HuH-7 (cell line): ENCODE results near the gene PHLPP1.
"Not testable (repeated sequence)": the region's sequence is repeated elsewhere in the genome, so short reads cannot be mapped to it uniquely, and the experiment has no call there.

Experiments used
- DNase-seq: peaks from one replicate; pipeline ENCODE4 v3.0.0; 2011; ENCODE audit warnings: low spot score

The PHLPP1 gene

DNA sequence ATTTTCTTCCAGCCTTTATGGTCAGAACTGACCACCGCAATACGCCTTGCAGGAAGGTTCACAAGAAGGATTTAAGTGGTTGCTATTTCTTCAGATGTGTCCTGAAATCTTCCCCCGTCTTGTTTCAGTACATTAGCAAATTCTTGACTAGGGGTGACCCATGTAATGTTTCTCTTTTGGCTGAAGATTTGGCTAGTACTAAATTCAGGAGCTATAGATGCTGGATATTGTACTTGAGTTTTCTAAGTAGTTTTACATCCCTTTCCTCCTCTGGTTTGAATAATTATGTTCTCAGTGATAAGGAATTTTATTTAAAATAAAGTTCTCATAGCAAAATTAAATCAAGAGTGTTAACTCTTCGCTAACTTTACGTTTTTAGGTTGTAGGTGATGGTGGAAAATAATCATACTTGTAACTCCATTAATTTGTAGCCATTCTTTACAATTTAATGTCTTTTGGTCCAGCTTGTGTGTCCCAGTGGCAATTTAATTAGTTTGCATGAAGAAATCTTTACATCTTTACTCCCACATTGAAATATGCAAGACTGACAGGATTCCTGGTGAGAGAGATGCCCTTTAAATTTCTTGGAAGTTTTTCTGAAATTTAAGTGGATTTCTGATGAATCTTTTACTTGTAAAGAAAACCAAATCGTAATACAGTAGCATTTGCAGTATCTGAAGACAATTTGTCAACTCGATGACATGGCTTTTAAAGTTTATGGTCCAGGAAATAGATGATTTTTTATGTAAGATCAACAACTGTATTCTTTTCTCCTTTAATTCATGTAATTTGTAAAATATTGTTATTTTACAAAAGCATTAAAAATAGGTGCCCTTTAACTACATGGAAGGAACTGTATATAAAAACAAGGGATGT is 2.8 kb downstream of the PHLPP1 start:
- no peak for DNase-seq

DNA sequence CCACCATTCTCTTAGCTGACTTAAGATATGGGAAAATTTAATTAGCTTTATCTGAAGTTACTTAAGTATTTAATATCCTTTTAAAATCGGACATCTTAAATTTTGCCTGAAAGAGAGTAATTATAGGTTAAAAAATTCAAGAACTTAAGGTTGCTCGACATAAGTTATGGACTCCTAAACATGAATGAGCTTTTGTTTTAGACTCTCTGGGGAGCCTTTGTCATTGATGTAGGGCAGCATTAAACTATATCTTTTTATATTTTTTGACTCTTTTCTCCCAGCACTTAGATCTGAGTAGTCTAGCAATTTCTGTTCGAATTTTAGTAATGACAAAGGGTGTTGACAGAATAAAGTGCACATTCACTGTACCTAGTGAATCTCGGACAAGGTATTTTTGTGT is 4.7 kb downstream of the PHLPP1 start:
- DNase-seq, result no peak

DNA sequence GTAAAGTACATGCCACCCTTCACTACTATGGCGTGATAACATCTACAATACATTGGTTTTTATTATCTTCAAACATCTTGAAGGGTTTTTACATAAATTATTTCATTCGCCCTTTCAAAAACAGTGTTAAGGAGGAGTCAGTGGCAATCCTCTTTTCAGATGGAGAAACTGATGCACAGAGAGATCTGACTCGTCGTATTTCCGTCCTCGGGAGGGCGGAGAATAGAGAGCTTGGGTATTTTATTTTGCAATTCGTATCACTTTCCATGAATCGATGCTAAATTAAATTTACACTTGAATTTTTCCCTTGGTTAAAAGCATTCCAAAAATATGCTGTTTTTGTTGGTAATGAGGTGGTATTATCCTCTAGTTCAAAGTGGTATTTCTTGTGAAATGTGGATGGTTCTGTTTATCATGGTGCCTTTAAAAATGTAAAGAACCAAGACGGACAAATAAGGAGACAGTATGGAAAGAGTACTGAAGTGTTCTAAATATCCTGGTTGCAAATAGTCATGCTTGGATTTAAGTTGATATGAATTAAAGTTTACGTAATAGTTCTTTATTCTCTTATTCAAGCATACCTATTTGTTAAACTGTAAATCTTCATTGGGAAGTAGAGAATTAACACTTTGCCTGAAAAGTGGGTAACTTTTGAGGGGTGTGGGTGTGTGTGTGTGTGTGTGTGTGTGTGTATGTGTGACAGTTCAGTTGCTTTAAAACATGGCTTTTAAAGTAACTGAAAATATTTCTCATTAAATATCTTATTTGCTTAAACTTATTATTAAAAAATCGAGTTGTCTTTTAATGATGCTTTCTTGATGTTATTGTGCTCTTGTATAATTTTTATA is 5.6 kb downstream of the PHLPP1 start:
- DNase-seq, result no peak

DNA sequence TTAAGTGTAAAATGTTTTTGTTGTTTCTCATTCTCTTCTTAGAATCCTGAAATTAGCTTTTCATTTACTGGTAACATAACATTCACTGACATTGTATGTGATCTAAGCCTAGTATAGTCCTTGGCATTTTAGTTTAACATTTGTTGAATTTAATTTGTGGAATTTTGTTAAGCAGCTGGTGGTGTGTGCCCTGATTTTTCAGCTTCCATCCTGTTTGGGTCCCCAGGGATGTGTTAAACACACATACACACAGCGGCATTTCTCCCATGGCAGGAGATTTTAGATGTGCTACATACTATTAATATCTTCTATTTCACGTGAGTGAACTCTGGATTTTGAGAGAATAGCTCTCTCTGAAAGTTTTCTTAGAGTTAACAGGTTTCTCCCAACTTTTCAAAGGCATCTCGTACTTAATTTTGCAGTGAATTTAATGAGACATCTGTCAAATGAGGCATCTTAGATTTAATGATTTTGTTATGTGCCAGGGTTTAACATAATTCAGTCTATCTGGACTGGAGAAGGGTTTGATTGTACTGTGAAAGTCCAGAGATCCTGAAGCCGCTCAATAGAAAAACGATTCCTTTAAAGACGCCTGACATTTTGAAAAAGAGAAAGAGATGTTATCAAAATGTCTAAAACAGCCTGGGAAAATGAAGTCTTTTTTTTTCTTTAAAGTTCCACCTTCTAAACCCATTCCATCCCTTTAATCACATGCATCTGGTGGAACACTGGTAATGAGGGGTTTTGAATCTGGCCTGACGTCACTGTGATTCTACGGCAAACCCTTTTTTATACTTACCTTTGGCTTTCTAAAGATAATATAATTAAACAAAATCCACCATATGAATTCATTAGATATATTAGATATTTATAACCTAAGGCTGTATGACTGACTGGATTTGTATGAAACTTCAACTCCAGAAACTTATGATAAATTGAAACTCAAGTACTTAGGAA is 6.8 kb downstream of the PHLPP1 start:
- no peak for DNase-seq

DNA sequence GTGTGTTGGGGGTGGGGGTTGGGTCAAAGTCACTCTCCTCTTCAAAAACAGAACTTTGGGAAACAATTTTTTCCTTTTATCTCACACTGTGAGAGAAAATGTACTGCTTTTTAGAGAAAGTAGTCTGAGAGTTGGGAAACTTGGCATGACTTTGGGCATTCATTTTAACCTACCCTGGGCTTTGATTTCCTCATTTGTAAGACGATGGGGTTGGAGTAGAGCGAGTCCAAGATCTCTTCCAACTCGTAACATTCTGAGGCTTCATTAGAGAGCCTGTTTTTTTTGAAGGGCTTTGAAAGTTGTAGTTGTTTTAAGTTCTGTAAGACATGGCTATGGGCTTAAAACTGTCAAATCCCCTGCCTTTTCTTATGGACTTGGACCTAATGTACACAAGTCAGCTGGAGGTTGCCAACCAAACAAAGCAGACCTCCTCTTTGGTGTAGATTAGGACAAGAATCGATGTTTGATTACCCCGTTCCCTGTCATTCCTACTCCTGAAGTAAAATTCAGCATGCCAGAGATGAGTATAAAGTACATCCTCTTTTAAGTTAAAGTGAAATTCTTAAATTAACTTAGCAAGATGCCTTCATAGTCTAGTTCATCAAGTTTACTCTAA is 8.4 kb downstream of the PHLPP1 start:
- no peak for DNase-seq

DNA sequence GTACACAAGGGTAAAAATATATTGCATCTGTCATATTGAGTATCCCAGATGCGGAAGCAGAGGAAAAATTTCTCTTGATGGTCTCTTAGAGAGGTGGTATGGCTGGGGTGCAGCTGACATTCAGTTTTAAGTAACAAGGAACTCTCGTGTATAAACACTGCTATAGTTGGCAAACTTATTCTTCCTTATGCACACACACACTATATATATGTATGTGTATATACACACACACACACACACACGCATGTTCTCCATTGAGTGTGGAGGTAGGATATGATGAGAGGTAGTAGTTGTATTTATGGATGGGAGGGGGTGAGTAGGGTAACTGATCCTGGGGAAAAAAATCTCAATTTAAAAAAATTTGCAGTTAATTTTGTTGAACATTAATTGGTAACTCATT is 10.6 kb downstream of the PHLPP1 start:
- DNase-seq, result no peak

DNA sequence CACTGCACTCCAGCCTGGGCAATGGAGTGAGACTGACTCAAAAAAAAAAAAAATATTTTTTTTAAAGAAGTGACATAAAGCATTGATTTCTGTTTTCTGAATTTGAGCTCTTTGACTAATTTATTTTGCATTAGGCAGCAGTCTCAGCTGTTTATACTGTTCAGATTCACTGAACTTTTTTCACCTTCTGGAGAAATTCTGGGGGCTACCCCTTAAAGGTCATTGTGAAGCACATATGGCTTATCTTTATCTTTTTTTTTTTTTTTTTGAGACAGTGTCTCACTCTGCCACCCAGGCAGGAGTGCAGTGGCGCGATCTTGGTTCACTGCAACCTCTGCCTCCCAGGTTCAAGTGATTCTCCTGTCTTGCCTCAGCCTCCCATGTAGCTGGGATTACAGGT is 12.9 kb downstream of the PHLPP1 start:
- DNase-seq, result no peak

DNA sequence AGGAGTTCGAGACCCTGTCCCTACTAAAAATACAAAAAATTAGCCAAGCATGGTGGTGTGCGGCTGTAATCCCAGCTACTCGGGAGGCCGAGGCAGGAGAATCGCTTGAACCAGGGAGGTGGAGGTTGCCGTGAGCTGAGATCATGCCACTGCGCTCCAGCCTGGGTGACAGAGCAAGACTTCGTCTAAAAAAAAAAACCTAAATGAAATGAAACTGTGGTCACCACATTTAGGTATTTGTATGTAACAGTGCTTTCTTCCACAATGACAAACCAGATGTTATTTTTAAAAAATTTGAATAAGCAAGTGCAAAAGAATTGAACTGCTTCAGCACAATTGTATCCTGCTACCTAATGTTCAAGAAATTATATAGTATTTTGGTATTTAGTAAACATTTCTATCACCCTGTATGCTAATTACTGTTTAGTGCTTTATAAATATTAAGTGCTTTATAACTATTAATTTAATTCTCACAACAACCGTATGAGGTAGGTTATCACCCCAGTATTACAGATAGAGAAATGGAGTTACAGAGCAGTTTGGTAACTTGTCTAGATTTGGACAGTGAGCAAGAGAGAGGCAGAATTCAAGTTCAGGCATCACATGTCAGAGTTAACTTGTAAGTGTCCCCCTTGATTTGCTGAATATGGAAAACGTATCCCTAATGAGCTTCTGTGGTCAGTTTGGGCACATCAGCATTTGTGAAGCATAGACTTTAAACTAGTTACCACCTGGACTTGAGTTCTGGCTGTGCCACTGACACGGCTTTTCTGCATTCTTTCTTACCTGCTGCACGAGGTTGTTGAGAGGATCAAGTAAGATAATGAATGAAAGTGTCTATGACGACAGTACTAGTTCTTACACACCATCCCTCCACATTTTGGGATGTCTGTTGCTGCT is 14.4 kb downstream of the PHLPP1 start:
- DNase-seq, result no peak

DNA sequence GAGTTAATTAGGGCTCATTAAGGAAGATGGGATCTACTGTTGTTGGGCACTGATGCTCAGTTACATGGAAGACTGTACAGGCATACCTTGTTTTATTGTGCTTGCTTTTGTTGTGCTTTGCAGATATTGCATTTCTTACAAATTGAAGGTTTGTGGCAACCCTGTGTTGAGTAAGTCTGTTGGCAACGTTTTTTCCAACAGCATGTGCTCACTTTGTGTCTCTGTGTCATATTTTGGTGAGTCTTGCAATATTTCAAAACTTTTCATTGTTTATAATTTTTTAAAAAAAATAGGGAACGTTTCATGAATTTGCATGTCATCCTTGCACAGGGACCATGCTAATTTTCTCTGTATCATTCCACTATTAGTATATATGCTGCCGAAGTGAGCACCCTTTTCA is 15.6 kb downstream of the PHLPP1 start:
- no peak for DNase-seq

DNA sequence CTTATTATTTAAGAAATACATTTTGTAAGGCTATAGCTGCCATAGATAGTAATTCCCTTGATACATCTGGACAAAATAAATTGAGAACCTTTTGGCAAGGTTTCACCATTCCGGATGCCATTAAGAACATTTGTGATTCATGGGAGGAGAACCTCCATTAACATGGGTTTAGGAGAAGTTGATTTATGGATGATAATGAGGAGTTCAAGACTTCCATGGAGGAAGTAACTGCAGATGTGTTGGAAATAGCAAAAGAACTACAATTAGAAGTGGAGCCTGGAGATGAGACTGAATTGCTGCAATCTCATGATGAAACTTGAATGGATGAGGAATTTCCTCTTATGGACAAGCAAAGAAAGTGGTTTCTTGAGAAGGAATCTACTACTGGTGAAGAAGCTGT is 17.3 kb downstream of the PHLPP1 start:
- no peak for DNase-seq

DNA sequence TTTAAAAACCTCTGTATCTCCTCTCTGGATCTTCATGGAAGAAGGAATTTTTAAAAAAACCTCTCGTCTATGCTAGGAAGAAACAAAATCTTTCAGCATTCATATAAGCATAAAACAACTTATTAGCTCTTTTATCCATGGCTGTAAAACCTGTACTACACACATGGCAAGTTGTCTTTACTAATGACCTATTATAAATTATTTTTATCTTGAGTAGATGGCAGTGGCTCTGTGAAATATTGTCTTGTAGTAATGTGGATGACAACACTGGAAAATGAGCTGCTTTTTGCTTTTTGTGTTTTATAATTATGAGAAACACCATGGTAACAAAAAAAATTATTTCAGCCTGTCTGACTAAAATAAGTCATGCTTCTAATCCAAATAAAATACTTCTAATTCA is 18.9 kb downstream of the PHLPP1 start:
- no peak for DNase-seq

DNA sequence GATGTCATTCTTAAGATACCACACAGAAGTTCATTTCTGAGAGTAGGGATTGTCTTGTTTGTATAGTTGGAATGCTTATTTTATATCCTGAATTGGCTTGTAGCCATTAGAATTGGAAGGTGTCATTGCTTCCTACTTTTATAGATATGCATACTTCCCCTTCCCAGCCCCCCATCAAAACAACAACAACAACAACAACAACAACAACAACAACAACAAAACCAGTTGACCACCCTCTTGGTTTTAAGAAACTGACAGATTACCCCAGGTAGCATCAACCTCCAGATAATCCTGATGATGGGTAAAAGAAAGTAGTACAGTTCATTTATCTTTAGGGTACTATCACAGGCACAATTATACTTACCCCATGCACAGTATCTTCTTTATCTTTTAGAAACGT is 20.0 kb downstream of the PHLPP1 start:
- DNase-seq, result no peak

DNA sequence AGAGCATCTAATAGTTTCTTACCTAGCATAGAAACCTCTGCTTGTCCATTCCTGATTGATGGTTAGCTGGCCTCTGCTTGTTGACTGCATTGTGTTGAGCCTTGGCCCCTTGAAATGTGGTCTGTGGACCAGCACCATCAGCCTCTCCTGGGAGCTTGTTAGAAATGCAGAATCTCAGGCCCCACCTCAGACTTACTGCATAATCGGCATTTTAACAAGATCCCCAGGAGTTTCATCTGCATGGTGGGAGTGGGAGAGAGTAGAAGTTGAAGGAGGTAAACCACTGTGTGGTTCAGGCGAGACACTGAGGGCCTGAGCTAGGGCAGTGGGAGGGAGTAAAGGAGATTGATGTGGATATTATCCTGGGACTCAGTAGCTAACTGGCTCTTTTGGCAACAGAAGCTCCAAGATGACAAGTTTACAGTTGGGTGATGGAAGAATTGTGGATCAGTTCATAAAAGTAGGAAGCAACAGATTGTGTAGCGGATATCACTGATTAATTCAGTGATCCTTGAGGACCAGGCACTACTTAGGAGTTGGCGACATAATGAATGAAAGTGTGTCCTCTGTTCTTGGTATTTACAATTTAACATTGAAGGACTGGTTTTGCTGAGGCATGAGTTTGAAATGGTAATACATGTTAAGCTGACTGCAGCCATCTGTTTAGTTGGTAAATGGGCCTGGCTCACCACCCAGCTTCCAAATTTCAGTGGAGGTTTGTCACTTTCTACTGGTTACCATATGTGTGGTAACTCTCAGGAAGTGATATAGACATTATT is 20.9 kb downstream of the PHLPP1 start:
- no peak for DNase-seq

DNA sequence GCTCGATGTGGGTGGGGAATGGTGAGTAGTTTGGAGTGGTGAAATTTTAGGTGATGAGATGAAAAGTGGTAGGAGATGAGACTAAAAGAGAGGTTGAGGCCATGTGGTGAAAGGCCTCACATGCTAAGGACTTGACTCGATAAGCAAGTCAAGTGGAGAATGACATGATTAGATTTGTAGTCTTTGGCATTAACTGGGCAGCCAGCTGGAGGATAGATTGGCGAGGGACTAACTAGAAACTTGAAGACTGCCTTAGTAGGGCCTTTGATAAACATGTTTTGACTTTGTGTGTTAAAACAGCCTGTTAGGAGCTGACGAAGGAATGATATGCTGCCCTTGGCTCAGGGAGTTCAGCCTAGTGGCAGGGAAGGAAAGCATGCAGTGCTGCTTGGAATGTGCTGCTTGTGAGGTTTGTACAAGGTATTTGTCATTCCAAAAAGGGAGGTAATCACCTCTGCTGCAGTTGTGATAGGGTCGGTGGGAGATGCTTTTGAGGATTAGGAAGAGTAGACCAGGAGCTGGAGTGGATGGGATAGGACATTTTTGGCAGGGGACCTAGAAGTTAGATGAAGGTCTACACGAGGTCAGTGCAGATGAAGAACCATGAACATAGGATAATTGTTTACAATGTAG is 22.0 kb downstream of the PHLPP1 start:
- no peak for DNase-seq

DNA sequence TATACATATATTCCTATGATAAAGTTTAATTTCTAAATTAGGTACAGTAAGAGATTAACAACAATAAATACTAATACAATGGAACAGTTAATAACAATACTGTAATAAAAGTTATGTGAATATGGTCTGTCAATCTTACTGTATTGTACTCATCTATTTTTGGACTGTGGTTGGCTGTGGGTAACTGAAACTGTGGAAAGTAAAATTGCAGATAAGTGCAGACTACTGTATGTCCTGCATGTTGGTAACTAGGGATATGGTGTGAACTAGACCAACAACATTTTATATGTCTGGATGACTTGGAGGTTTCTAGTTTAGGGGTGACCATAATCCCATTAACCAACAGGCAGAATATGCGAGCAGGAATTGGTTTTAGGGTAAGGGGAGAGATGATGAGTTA is 23.3 kb downstream of the PHLPP1 start:
- no peak for DNase-seq

DNA sequence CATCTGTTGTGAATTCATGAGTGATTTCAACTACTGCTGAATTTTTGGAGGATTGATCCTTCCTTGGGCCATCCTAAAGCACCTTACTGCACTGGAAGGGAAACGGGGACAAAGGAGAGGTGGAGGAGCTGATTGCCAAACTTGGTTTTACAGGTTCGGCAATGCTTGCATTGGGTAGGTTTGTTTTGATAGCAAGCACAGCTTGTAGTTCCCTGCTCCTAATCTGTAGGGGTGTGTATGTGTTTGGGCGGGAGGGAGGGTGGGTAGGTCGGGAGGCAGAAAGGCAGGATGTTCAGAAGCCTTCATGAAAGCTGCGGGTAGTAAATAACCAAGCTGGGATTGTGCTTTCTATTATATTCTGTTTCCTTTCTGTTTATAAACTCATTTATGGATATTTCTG is 24.6 kb downstream of the PHLPP1 start:
- no peak for DNase-seq

DNA sequence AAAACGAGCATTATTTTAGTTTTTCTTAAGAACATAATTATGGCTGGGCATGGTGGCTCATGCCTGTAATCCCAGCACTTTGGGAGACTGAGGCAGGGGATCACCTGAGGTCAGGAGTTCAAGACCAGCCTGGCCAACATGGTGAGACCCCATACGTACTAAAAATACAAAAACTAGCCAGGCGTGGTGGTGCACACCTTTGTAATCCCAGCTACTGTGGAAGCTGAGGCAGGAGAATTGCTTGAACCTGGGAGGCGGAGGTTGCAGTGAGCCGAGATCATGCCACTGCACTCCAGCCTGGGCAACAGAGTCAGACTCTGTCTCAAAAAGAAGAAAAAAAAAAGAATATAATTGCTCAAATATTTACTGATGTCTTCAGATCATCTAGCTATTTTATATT is 25.3 kb downstream of the PHLPP1 start:
- not testable (repeated sequence) for DNase-seq

DNA sequence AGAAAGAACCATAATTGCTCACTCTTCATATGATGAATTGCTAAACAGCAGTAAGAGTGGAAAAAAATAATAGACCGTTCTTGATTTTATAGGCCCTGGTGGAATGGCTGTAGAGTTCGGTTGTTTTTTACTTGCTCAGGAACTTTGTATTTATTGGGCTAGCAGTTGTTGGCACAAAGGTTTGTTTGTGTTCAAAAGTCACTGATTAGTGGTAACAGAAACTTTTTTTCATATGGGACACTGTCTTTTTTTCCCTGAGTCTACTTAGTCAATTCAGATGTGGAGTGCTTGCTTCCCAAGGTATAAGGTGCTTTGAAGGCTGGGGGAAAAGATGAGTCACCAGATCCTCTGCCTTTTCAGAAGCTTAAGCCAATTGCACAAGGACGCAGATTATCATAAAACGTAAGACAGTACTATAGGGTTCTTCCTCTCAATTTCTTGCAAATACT is 25.8 kb downstream of the PHLPP1 start:
- peak; percentile 14 for DNase-seq

DNA sequence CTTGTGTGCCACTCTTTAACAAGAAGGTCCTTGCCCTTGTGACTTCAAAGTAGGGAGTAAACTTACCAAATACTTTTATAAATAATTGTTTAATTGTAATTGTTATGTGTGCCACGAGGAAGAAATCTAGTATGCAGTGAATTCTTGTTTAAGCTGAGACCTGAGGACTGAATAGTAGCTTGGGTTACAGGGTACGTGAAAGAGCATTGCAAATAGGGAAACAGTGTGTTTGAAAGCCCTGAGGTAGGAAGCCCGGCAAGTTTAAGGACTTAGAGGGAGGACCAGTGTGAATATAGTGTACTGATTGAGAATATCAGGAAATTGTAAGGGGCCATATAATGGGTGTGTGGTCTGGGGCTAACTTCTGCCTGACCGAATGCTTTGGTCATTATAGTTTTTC is 26.2 kb downstream of the PHLPP1 start:
- DNase-seq, result no peak
